Activated CD8-positive, alpha-beta memory T cell treated with anti-CD3 and anti-CD28 coated beads, Interleukin-2, amount 10 ng/mL, durations not matched to agents 7 days and 5 days (primary cell): ENCODE results near the gene PRPF19. TPM values are rescaled to one million over a fixed set of nuclear protein-coding genes. Genes with fewer than 3 reads are reported as not detected.

Experiments
- ATAC-seq: fragments of 150-1000 bp; cut with Tn5 transposase; one replicate; pipeline ENCODE4 v1.10.0; 2021; ENCODE audit warnings: moderate library complexity
- CTCF ChIA-PET: fragments of 350-600 bp; sonication (Branson Sonifier 250); formaldehyde crosslinking; loops from one replicate; lab custom pipeline; 2021; ENCODE audit warnings: antibody characterized with exemption; lab: Charles Lee
- DNase-seq: peaks from one replicate; pipeline ENCODE4 v3.0.0-alpha.2; 2020
- H3K27ac Mint-ChIP-seq: one replicate; pipeline ENCODE4 v1.8.0; 2021; ENCODE audit warnings: mild to moderate bottlenecking, mixed read lengths
- H3K27me3 Mint-ChIP-seq: one replicate; pipeline ENCODE4 v1.8.0; 2021; ENCODE audit warnings: mixed read lengths
- H3K36me3 Mint-ChIP-seq: one replicate; pipeline ENCODE4 v1.8.0; 2021; ENCODE audit warnings: mild to moderate bottlenecking, mixed read lengths
- H3K4me1 Mint-ChIP-seq: one replicate; pipeline ENCODE4 v1.8.0; 2021; ENCODE audit warnings: mixed read lengths
- H3K4me3 Mint-ChIP-seq: one replicate; pipeline ENCODE4 v1.8.0; 2021; ENCODE audit warnings: mild to moderate bottlenecking, moderate library complexity, mixed read lengths
- H3K9me3 Mint-ChIP-seq: one replicate; pipeline ENCODE4 v1.8.0; 2022; ENCODE audit warnings: low read depth, mixed read lengths
- total RNA-seq, 2 experiments: library from RNA; stranded (reverse); gene quantifications; one replicate each; pipeline ENCODE4 v1.2.3, GENCODE V29; 2021

PRPF19 gene
- total RNA-seq, 2 experiments from 2014 or later: 125 to 144 TPM

DNA sequence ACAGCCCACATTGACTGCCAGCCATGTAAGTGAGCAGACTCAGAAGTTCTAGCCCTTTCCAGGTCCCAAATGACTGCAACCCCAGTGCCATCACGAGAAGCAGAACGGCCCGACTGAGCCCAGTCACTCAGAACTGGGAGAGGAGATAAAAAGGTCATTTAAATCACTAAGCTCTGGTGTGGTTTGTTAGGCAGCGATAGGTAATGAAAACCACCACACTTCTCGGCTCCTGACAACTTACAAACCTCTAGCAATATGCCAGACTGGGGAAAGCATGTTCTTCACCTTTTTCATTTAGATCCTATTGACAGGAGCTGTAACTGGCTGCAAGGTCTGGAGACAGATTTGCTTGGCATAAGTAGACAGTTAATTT, 38.9 kb upstream of the PRPF19 start:
- Mint-ChIP-seq H3K27me3 (peaks cover 19% of the 10 kb centered on the region), H3K27ac (no peak overlapping the region), H3K36me3 (no peaks in the 10 kb centered on the region), H3K4me1 (peaks cover 2% of the 10 kb centered on the region), H3K4me3 (no peak overlapping the region), H3K9me3 (no peaks in the 10 kb centered on the region)
- CTCF ChIA-PET: no interaction called here
- DNase-seq (no peak), ATAC-seq (no peak)

GRCh38 chr11:60944490-60945294, 38.3 kb upstream of the PRPF19 start:
- H3K4me3 Mint-ChIP-seq: no peak overlapping the region
- peaks cover 15% of the 10 kb centered on the region for H3K27me3 Mint-ChIP-seq
- H3K27ac Mint-ChIP-seq: no peak overlapping the region
- no peak for ATAC-seq
- CTCF ChIA-PET: no interaction called here
- no peaks in the 10 kb centered on the region for H3K9me3 Mint-ChIP-seq
- H3K36me3 Mint-ChIP-seq: no peaks in the 10 kb centered on the region
- H3K4me1 Mint-ChIP-seq: peaks cover 2% of the 10 kb centered on the region
- DNase-seq: no peak

DNA sequence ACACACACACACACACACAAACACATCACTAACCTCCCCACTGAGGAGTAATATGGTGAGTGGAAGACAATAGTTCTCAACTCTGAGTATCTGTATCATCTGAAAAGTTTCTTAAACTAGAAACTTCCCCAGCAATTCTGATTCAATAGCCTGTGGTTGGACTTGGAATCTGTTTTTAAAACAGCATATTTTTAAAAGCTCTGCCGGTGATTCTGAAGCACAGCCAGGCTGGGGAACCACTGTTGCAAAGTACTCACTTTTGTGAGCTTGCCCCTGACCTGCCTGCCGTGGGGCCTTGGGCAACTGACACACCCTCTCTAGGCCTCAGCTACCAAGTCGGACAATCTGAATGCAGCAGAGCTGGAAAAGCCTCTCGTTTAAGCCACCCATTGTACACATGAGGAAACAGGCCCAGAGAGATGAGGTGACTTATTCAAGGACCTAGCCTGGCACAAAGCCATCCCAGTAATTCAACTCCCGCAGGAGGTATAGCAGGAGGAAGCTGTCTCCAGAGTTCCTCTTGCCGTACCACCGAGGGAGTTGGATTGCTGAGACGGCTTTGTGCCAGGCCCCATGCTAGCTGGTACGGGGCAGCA, 36.7 kb upstream of the PRPF19 start:
- CTCF ChIA-PET: interaction anchor here (1.2 kb wide), 1 partner anchor 311 kb away, joined by 3 read pairs; no protein-coding TSS in a partner anchor
- Mint-ChIP-seq H3K9me3 (no peaks in the 10 kb centered on the region), H3K4me1 (peaks cover 2% of the 10 kb centered on the region), H3K4me3 (no peak overlapping the region), H3K27ac (no peak overlapping the region), H3K27me3 (peaks cover 2% of the 10 kb centered on the region), H3K36me3 (no peaks in the 10 kb centered on the region)
- ATAC-seq (no peak), DNase-seq (no peak)

GRCh38 chr11:60942219-60942618, 35.8 kb upstream of the PRPF19 start:
- no peak for DNase-seq
- H3K27ac Mint-ChIP-seq: no peak overlapping the region
- ATAC-seq: no peak
- CTCF ChIA-PET: interaction anchor here (1.2 kb wide), 1 partner anchor 312 kb away, joined by 3 read pairs; no protein-coding TSS in a partner anchor
- peaks cover 2% of the 10 kb centered on the region for H3K27me3 Mint-ChIP-seq
- H3K4me1 Mint-ChIP-seq: peaks cover 2% of the 10 kb centered on the region
- no peak overlapping the region for H3K4me3 Mint-ChIP-seq
- H3K9me3 Mint-ChIP-seq: no peaks in the 10 kb centered on the region
- H3K36me3 Mint-ChIP-seq: no peaks in the 10 kb centered on the region

- Mint-ChIP-seq H3K27ac (no peak overlapping the region), H3K27me3 (peaks cover 2% of the 10 kb centered on the region), H3K4me3 (no peak overlapping the region), H3K36me3 (no peaks in the 10 kb centered on the region), H3K9me3 (no peaks in the 10 kb centered on the region), H3K4me1 (peaks cover 2% of the 10 kb centered on the region)
- CTCF ChIA-PET: interaction anchor here (1.2 to 1.8 kb wide), 2 partner anchors 8 to 110 kb away, joined by 3 to 9 read pairs; no protein-coding TSS in a partner anchor
- DNase-seq (no peak), ATAC-seq (no peak)
Measured at GRCh38 chr11:60941371-60942119, 35.2 kb upstream of the PRPF19 start.

- no peak overlapping the region for H3K27ac Mint-ChIP-seq
- CTCF ChIA-PET: interaction anchor here (1.0 to 1.8 kb wide), 5 partner anchors 10 to 189 kb away, joined by 3 to 9 read pairs (median 3); no protein-coding TSS in a partner anchor
- peaks cover 2% of the 10 kb centered on the region for H3K27me3 Mint-ChIP-seq
- no peak overlapping the region for H3K4me3 Mint-ChIP-seq
- no peaks in the 10 kb centered on the region for H3K36me3 Mint-ChIP-seq
- no peaks in the 10 kb centered on the region for H3K9me3 Mint-ChIP-seq
- DNase-seq (no peak), ATAC-seq (no peak)
- H3K4me1 Mint-ChIP-seq: peaks cover 2% of the 10 kb centered on the region
Measured at GRCh38 chr11:60939855-60940254, 33.5 kb upstream of the PRPF19 start.

DNA sequence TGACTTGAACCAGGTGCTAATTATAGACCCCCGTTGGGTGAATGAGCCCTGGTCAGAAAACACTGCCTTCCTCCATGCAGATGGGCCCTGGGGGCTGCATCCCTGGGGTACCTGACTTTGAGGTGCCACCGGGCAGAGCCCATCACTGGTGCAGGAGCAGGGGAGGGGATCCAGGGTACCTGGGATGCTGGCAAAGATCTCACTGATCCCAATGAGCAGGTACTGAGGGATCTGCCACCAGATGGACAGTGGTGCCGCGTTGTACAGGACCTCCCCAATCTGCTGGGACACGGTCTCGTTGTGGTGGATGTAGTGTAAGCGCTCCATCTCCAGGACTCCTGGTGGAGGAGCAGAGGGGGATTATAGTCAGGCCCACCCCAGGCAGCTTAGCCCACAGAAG, 32.9 kb upstream of the PRPF19 start:
- Mint-ChIP-seq H3K36me3 (no peaks in the 10 kb centered on the region), H3K9me3 (no peaks in the 10 kb centered on the region)
- CTCF ChIA-PET: interaction anchor here (1.1 to 1.8 kb wide), 3 partner anchors 21 to 190 kb away, joined by 3 to 4 read pairs (median 3); no protein-coding TSS in a partner anchor

DNA sequence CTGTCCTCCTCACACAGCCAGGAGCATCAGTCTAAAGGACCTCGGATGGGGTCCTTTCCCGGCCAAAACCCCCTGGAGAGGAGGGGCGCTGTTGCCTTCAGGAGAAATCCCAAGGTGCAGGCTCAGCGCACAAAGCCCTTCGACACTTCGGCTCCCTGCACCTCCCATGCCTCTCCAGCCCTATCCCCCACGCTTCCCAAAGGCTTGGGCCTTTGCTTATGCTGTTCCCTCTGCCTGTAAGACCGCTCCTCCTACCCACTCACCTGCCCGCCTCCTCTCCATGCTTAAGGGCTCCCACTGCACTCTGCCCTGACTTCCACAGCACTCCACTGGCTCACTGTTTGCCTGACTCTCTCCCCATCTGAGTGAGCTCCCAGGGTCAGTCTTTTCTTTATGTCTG, 32.1 kb upstream of the PRPF19 start:
- Mint-ChIP-seq H3K27ac (no peak overlapping the region), H3K4me1 (peaks cover 2% of the 10 kb centered on the region), H3K4me3 (no peak overlapping the region), H3K36me3 (no peaks in the 10 kb centered on the region), H3K9me3 (no peaks in the 10 kb centered on the region), H3K27me3 (peaks cover 2% of the 10 kb centered on the region)
- ATAC-seq (no peak), DNase-seq (no peak)
- CTCF ChIA-PET: interaction anchor here (1.2 to 1.8 kb wide), 2 partner anchors 20 to 32 kb away, joined by 3 to 4 read pairs; no protein-coding TSS in a partner anchor

More for the DNA sequence above, 32.9 kb upstream of the PRPF19 start:
- Mint-ChIP-seq H3K27ac (no peak overlapping the region), H3K4me1 (peaks cover 2% of the 10 kb centered on the region), H3K27me3 (peaks cover 2% of the 10 kb centered on the region), H3K4me3 (no peak overlapping the region)
- no peak for ATAC-seq
- DNase-seq: no peak

GRCh38 chr11:60937811-60938210, 31.4 kb upstream of the PRPF19 start:
- Mint-ChIP-seq H3K27ac (no peak overlapping the region), H3K36me3 (no peaks in the 10 kb centered on the region), H3K4me1 (peaks cover 2% of the 10 kb centered on the region), H3K4me3 (no peak overlapping the region), H3K9me3 (no peaks in the 10 kb centered on the region), H3K27me3 (peaks cover 2% of the 10 kb centered on the region)
- CTCF ChIA-PET: no interaction called here
- DNase-seq (no peak), ATAC-seq (no peak)

- no peak for DNase-seq
- no peak overlapping the region for H3K4me3 Mint-ChIP-seq
- no peak for ATAC-seq
Measured at GRCh38 chr11:60937144-60937527, 30.8 kb upstream of the PRPF19 start.

GRCh38 chr11:60936467-60937143, 30.2 kb upstream of the PRPF19 start:
- no peak for ATAC-seq
- no peaks in the 10 kb centered on the region for H3K4me1 Mint-ChIP-seq
- H3K27ac Mint-ChIP-seq: no peak overlapping the region
- CTCF ChIA-PET: interaction anchor here (1.0 kb wide), 1 partner anchor 251 kb away, joined by 3 read pairs; no protein-coding TSS in a partner anchor
- H3K4me3 Mint-ChIP-seq: no peak overlapping the region
- H3K9me3 Mint-ChIP-seq: no peaks in the 10 kb centered on the region
- no peak for DNase-seq
- no peaks in the 10 kb centered on the region for H3K36me3 Mint-ChIP-seq
- peaks cover 2% of the 10 kb centered on the region for H3K27me3 Mint-ChIP-seq

More at GRCh38 chr11:60937144-60937527, 30.8 kb upstream of the PRPF19 start:
- CTCF ChIA-PET: no interaction called here
- Mint-ChIP-seq H3K36me3 (no peaks in the 10 kb centered on the region), H3K27ac (no peak overlapping the region), H3K9me3 (no peaks in the 10 kb centered on the region), H3K4me1 (peaks cover 2% of the 10 kb centered on the region), H3K27me3 (peaks cover 2% of the 10 kb centered on the region)

DNA sequence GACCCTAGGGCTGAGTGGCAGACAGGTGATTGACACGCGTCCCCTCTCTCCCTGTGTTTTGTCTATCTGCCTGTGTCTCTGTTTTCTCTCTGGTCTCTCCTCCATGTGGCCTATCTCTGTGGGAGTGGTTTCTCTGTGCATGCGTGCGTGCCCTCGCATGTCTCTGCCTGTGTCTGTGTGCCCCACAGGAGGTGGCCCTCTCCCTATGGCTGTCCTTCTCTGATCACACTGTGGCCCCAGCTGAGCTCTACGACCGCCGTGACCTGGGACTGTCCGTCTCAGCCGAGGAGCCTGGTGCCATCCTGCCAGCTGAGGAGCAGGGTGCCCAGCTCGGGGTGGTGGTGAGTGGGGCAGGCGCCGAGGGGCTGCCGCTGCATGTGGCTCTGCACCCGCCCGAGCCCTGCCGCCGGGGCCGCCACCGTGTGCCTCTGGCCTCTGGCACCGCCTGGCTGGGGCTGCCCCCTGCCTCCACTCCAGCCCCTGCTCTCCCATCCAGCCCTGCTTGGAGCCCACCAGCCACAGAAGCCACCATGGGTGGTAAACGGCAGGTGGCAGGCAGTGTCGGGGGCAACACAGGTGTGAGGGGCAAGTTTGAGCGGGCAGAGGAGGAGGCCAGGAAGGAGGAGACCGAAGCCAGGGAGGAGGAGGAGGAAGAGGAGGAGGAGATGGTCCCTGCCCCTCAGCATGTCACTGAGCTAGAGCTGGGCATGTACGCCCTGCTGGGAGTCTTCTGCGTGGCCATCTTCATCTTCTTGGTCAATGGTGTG, 29.5 kb upstream of the PRPF19 start:
- DNase-seq (no peak), ATAC-seq (no peak)
- Mint-ChIP-seq H3K27me3 (peaks cover 4% of the 10 kb centered on the region), H3K27ac (no peak overlapping the region), H3K4me3 (no peak overlapping the region), H3K36me3 (no peaks in the 10 kb centered on the region), H3K4me1 (no peaks in the 10 kb centered on the region), H3K9me3 (no peaks in the 10 kb centered on the region)
- CTCF ChIA-PET: interaction anchor here (1.0 kb wide), 1 partner anchor 252 kb away, joined by 3 read pairs; no protein-coding TSS in a partner anchor
